ENCODE measurements around the gene GK. TPM values are rescaled to one million over a fixed set of nuclear protein-coding genes. Genes with fewer than 3 reads are reported as not detected.
A peak's percentile ranks its signal among the peaks of the same experiment; 100 is the strongest.
"Not testable (repeated sequence)": the region's sequence is repeated elsewhere in the genome, so short reads cannot be mapped to it uniquely, and the experiment has no call there.

GK gene
- total and polyA plus RNA-seq, 4 donors: 20.2 to 84.0 (median 35.1) TPM

DNA sequence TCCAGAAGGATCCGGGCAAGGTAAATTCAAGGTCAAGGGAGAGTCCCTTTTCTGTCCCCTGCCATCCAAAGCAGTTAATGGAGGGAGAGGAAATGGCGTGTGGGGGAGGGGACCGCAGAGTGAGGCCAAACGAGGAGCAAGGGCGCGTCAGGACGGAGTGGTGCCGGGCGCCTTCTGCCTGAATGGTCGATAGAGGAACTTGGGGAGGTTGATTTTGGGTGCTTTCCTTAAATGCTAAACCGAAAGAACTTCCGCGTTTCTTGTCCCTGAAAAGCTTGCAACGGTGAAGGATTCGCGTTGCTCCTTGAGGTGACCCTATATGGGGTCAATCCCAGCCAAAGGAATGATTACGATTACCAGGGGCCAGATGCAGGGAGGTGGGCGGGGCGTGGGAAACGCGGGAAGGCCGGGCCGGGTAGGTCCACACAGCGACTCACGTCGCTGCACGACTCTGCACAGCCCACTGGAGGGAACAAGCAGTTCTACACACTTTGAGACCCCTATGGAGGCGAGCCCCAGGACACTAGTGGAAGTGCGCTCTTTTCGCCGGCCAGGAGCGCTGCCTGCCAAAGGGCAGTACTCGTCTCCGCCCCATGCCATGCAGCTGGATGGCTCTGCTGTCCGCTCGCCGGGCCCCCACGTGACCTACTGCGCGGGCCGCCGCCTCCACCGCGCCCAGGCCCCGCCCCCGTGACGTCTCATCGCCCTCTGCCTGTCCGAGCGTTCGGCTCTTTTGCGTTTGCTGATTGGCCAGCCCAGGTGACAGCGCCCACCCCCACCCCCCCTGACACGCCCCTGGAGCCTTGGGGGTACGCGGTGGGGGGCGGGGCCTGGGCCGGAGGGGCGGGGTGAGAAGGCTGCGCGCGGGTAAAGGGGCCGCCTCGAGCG lies 452 bp upstream of the GK start:
- peaks cover 0 to 2% (median 0%) of the 10 kb centered on the region in 4 donors for H3K9me3 ChIP-seq (ENCODE audit: control insufficient read depth in 4 of 4, insufficient read depth in 3 of 4, low read length in 3 of 4)
- peak overlapping the region; percentile 39 for H3K4me3 ChIP-seq
- DNase-seq: peak; percentile 92 to 96 (median 95)
- H3K9ac ChIP-seq (ENCODE audit: insufficient read depth in 1 of 2, low read length in 2 of 2): peak overlapping the region in 1 of 2 donors; percentile 47
- 1 to 25% methylated on average over 32 to 65 of the region's 65 CpGs for WGBS, 2 donors
- H3K4me1 ChIP-seq (ENCODE audit: control insufficient read depth in 5 of 5, insufficient read depth in 5 of 5, low read length in 5 of 5): peaks cover 0 to 5% (median 0%) of the 10 kb centered on the region in 5 donors
- peak; percentile 89 for ATAC-seq (ENCODE audit: insufficient read depth, low FRiP score)
- no peaks in the 10 kb centered on the region for H3K36me3 ChIP-seq (ENCODE audit: control insufficient read depth in 4 of 4, insufficient read depth in 4 of 4, low read length in 4 of 4)
- H3K27me3 ChIP-seq (ENCODE audit: control insufficient read depth in 3 of 3, insufficient read depth in 3 of 3, low read length in 2 of 3): peaks cover 0 to 2% (median 0%) of the 10 kb centered on the region in 3 donors
- TF ChIP-seq, protein P1, sequence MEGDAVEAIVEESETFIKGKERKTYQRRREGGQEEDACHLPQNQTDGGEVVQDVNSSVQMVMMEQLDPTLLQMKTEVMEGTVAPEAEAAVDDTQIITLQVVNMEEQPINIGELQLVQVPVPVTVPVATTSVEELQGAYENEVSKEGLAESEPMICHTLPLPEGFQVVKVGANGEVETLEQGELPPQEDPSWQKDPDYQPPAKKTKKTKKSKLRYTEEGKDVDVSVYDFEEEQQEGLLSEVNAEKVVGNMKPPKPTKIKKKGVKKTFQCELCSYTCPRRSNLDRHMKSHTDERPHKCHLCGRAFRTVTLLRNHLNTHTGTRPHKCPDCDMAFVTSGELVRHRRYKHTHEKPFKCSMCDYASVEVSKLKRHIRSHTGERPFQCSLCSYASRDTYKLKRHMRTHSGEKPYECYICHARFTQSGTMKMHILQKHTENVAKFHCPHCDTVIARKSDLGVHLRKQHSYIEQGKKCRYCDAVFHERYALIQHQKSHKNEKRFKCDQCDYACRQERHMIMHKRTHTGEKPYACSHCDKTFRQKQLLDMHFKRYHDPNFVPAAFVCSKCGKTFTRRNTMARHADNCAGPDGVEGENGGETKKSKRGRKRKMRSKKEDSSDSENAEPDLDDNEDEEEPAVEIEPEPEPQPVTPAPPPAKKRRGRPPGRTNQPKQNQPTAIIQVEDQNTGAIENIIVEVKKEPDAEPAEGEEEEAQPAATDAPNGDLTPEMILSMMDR (IDR thresholded peaks at IDR 0.05; ENCODE audit: control extremely low read depth, extremely low read depth): no peak
- peak overlapping the region; percentile 78 to 83 for H3K27ac ChIP-seq (ENCODE audit: low read depth in 1 of 2, low read length in 1 of 2)

DNA sequence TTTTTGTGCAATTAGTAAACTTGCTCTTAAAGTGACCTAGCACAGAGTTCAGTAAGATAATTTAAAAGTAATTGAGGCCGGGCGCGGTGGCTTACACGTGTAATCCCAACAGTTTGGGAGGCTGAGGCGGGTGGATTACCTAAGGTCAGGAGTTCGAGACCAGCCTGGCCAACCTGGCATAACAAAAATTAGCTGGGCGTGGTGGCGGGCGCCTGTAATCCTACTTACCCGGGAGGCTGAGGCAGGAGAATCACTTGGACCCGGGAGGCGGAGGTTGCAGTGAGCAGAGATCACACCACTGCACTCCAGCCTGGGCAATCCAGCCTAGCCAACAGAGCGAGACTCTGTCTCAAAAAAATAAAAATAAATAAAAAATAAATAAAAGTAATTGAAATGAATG lies 1.2 kb downstream of the GK start:
- 85 to 86% methylated on average over 13 of the region's 13 CpGs for WGBS, 2 donors
- H3K4me1 ChIP-seq (ENCODE audit: control insufficient read depth in 5 of 5, insufficient read depth in 5 of 5, low read length in 5 of 5); DNase-seq; ATAC-seq (ENCODE audit: insufficient read depth, low FRiP score); H3K27ac ChIP-seq (ENCODE audit: low read depth in 1 of 2, low read length in 1 of 2); H3K36me3 ChIP-seq (ENCODE audit: control insufficient read depth in 4 of 4, insufficient read depth in 4 of 4, low read length in 4 of 4); H3K9me3 ChIP-seq (ENCODE audit: control insufficient read depth in 4 of 4, insufficient read depth in 3 of 4, low read length in 3 of 4); H3K9ac ChIP-seq (ENCODE audit: insufficient read depth in 1 of 2, low read length in 2 of 2); H3K27me3 ChIP-seq (ENCODE audit: control insufficient read depth in 3 of 3, insufficient read depth in 3 of 3, low read length in 2 of 3); H3K4me3 ChIP-seq: not testable (repeated sequence)

DNA sequence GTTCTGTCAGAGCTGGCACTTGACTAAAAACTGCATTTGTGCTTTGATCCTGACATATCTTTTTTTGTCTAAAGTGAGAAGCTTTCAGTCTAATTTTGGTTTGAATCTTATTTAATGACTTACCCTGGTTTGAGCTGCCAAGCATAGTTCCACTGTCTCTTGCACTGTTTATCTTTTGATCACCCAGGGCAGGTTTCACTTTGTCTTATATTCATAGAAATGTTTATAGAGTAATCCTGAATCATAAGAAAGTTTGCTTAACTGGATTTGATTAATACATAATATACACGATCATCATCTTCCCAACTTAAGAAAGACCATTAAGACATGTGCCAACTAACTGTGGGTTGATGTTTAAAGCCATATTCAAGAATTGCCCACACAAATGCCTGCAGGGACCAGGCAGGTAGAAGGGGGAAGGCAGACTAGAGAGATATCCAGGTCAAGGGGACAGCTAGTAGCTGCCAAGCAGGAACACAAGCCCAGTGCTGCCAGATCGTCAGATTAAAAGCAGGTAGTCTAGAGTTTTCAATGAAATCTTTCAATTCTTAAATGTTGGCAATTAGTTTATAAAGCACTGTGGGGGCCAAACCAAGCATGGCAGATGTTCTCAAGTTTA lies 1.9 kb downstream of the GK start:
- Histone ChIP-seq H3K27ac (ENCODE audit: low read depth in 1 of 2, low read length in 1 of 2) (no peak overlapping the region), H3K9ac (ENCODE audit: insufficient read depth in 1 of 2, low read length in 2 of 2) (no peak overlapping the region), H3K9me3 (ENCODE audit: control insufficient read depth in 4 of 4, insufficient read depth in 3 of 4, low read length in 3 of 4) (peaks cover 0 to 2% (median 0%) of the 10 kb centered on the region in 4 donors), H3K27me3 (ENCODE audit: control insufficient read depth in 3 of 3, insufficient read depth in 3 of 3, low read length in 2 of 3) (peaks cover 0 to 2% (median 0%) of the 10 kb centered on the region in 3 donors), H3K4me3 (no peak overlapping the region), H3K4me1 (ENCODE audit: control insufficient read depth in 5 of 5, insufficient read depth in 5 of 5, low read length in 5 of 5) (peaks cover 0 to 5% (median 0%) of the 10 kb centered on the region in 5 donors), H3K36me3 (ENCODE audit: control insufficient read depth in 4 of 4, insufficient read depth in 4 of 4, low read length in 4 of 4) (no peaks in the 10 kb centered on the region)
- ATAC-seq (ENCODE audit: insufficient read depth, low FRiP score) (no peak), DNase-seq (no peak)
- TF ChIP-seq, protein P1 (IDR thresholded peaks at IDR 0.05; ENCODE audit: control extremely low read depth, extremely low read depth): no peak
- WGBS, 2 donors: 53% methylated on average over 2 of the region's 2 CpGs

DNA sequence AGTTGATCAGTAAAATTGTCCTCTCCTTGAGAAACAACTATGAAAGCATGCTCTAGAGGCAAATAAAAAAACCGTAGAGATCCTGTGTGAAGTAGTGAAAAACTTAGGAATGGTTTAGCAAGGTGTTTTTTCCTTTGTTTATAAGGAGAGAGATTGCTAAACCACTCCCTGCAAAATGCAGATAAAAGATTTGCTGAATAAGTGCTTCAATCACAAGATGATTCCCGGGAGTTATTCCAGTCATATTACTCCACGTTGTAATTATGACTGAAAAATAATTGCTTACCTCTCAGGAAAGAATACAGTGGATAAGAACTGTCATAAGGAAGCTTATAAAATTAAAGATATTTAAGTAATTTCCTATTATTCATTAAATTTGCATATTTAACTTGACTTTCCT lies 2.8 kb downstream of the GK start:
- Histone ChIP-seq H3K27me3 (ENCODE audit: control insufficient read depth in 3 of 3, insufficient read depth in 3 of 3, low read length in 2 of 3) (peaks cover 0 to 2% (median 0%) of the 10 kb centered on the region in 3 donors), H3K27ac (ENCODE audit: low read depth in 1 of 2, low read length in 1 of 2) (no peak overlapping the region), H3K9ac (ENCODE audit: insufficient read depth in 1 of 2, low read length in 2 of 2) (no peak overlapping the region), H3K4me3 (no peak overlapping the region), H3K4me1 (ENCODE audit: control insufficient read depth in 5 of 5, insufficient read depth in 5 of 5, low read length in 5 of 5) (peaks cover 0 to 5% (median 0%) of the 10 kb centered on the region in 5 donors), H3K36me3 (ENCODE audit: control insufficient read depth in 4 of 4, insufficient read depth in 4 of 4, low read length in 4 of 4) (no peaks in the 10 kb centered on the region), H3K9me3 (ENCODE audit: control insufficient read depth in 4 of 4, insufficient read depth in 3 of 4, low read length in 3 of 4) (peaks cover 0 to 2% (median 0%) of the 10 kb centered on the region in 4 donors)
- DNase-seq (no peak), ATAC-seq (ENCODE audit: insufficient read depth, low FRiP score) (no peak)
- 59 to 72% methylated on average over 3 of the region's 3 CpGs for WGBS, 2 donors
- TF ChIP-seq, protein P1 (IDR thresholded peaks at IDR 0.05; ENCODE audit: control extremely low read depth, extremely low read depth): no peak

All from lung (tissue), 12 donors.